HEK293T (cell line): ENCODE data around the gene ZKSCAN5.

Experiments
- ARNT ChIP-seq: fragments of 450-650 bp; IDR thresholded peaks from 2 replicates; pipeline ENCODE4 v1.6.1; 2017; ENCODE audit warnings: mild to moderate bottlenecking
- BHLHE40 ChIP-seq: fragments of 450-650 bp; IDR thresholded peaks from 2 replicates; pipeline ENCODE4 v1.6.1; 2016; ENCODE audit warnings: mild to moderate bottlenecking, moderate library complexity, borderline replicate concordance
- CTBP1 ChIP-seq: fragments of 450-650 bp; IDR thresholded peaks from 2 replicates; pipeline ENCODE4 v1.6.1; 2016; ENCODE audit warnings: borderline replicate concordance
- ELF4 ChIP-seq: fragments of 450-650 bp; IDR thresholded peaks from 2 replicates; pipeline ENCODE4 v1.6.1; 2017; ENCODE audit warnings: antibody characterized with exemption
- FOXM1 ChIP-seq: fragments of 450-650 bp; IDR thresholded peaks from 2 replicates; pipeline ENCODE4 v1.6.1; 2017; ENCODE audit warnings: mild to moderate bottlenecking, borderline replicate concordance
- L3MBTL2 ChIP-seq: fragments of 450-650 bp; conservative IDR thresholded peaks from 2 replicates; pipeline ENCODE4 v1.6.1; 2016; ENCODE audit warnings: mild to moderate bottlenecking
- NFRKB ChIP-seq: fragments of 450-650 bp; IDR thresholded peaks from 2 replicates; pipeline ENCODE4 v1.6.1; 2016; ENCODE audit warnings: mild to moderate bottlenecking, moderate library complexity
- PKNOX1 ChIP-seq: fragments of 450-650 bp; IDR thresholded peaks from 2 replicates; pipeline ENCODE4 v1.6.1; 2016
- SP1 ChIP-seq: fragments of 450-650 bp; IDR thresholded peaks from 2 replicates; pipeline ENCODE4 v1.6.1; 2017
- SUZ12 ChIP-seq: fragments of 450-650 bp; IDR thresholded peaks from 2 replicates; pipeline ENCODE4 v1.6.1; 2016; ENCODE audit warnings: mild to moderate bottlenecking
- TARDBP ChIP-seq: fragments of 450-650 bp; IDR thresholded peaks from 2 replicates; pipeline ENCODE4 v1.6.1; 2016

- TF ChIP-seq ELF4 (no peak), CTBP1 (no peak), ARNT (no peak), SP1 (no peak), NFRKB (no peak), SUZ12 (no peak), L3MBTL2 (no peak), BHLHE40 (no peak), FOXM1 (no peak), TARDBP (no peak), PKNOX1 (no peak)
Observed at GRCh38 chr7:99461221-99461620, 43.2 kb upstream of the ZKSCAN5 start.
